Trophoblast cell (in vitro differentiated cells and primary cell): Measurements from ENCODE around the gene CDK2AP2.

Experiments used
- DNase-seq, 2 donors: peaks; one replicate each; pipeline ENCODE4 v3.0.0-alpha.2; 2016
- H2AFZ ChIP-seq: 2 replicates; pipeline ENCODE4 v1.6.1; 2013; ENCODE audit warnings: low read length, moderate library complexity, mild to moderate bottlenecking; ENCODE audit not compliant: insufficient read depth, poor library complexity
- H2AK5ac ChIP-seq: 2 replicates; pipeline ENCODE4 v1.6.1; 2013; ENCODE audit warnings: mild to moderate bottlenecking, low read length
- H2BK120ac ChIP-seq: 2 replicates; pipeline ENCODE4 v1.6.1; 2013; ENCODE audit warnings: low read length, mild to moderate bottlenecking, moderate library complexity; ENCODE audit not compliant: insufficient read depth, poor library complexity
- H2BK12ac ChIP-seq: 2 replicates; pipeline ENCODE4 v1.6.1; 2013; ENCODE audit warnings: mild to moderate bottlenecking, low read length, moderate library complexity
- H2BK5ac ChIP-seq: 2 replicates; pipeline ENCODE4 v1.6.1; 2013; ENCODE audit warnings: low read length, low read depth, moderate library complexity, mild to moderate bottlenecking; ENCODE audit not compliant: poor library complexity
- H3K14ac ChIP-seq: 2 replicates; pipeline ENCODE4 v1.6.1; 2013; ENCODE audit warnings: mild to moderate bottlenecking, low read length
- H3K18ac ChIP-seq: 2 replicates; pipeline ENCODE4 v1.6.1; 2013; ENCODE audit warnings: mild to moderate bottlenecking, low read length
- H3K23ac ChIP-seq: 2 replicates; pipeline ENCODE4 v1.6.1; 2013; ENCODE audit warnings: low read length
- H3K27ac ChIP-seq: 2 replicates; pipeline ENCODE4 v1.5.1; 2013; ENCODE audit warnings: low read depth, mild to moderate bottlenecking, inconsistent platforms, low read length, moderate library complexity
- H3K27me3 ChIP-seq: 2 replicates; pipeline ENCODE4 v1.6.1; 2013; ENCODE audit warnings: inconsistent platforms, mild to moderate bottlenecking, low read length, moderate library complexity; ENCODE audit not compliant: insufficient read depth
- H3K36me3 ChIP-seq, 2 experiments: 1 replicate in 1 of 2; 2 replicates in 1 of 2; pipeline ENCODE4 v1.6.1; 2013; ENCODE audit warnings: low read length in 2 of 2, mild to moderate bottlenecking in 2 of 2, moderate library complexity in 1 of 2; ENCODE audit not compliant: insufficient read depth in 2 of 2, control insufficient read depth in 1 of 2
- H3K4ac ChIP-seq: 2 replicates; pipeline ENCODE4 v1.6.1; 2013; ENCODE audit warnings: low read depth, mild to moderate bottlenecking, low read length, moderate library complexity
- H3K4me1 ChIP-seq, 2 experiments: 1 replicate in 1 of 2; 2 replicates in 1 of 2; pipeline ENCODE4 v1.6.1; 2013; ENCODE audit warnings: low read length in 2 of 2, mild to moderate bottlenecking in 2 of 2, moderate library complexity in 1 of 2; ENCODE audit not compliant: insufficient read depth in 2 of 2, control insufficient read depth in 1 of 2
- H3K4me2 ChIP-seq: 2 replicates; pipeline ENCODE4 v1.6.1; 2013; ENCODE audit warnings: inconsistent platforms, mild to moderate bottlenecking, low read length, moderate library complexity
- H3K4me3 ChIP-seq: 2 replicates; pipeline ENCODE4 v1.5.1; 2013; ENCODE audit warnings: mild to moderate bottlenecking, low read depth, low read length, inconsistent platforms
- H3K79me1 ChIP-seq: one replicate; pipeline ENCODE4 v1.6.1; 2013; ENCODE audit warnings: low read length
- H3K79me2 ChIP-seq: 2 replicates; pipeline ENCODE4 v1.6.1; 2013; ENCODE audit warnings: low read length, mild to moderate bottlenecking; ENCODE audit not compliant: control insufficient read depth, insufficient read depth, poor library complexity
- H3K9ac ChIP-seq: 2 replicates; pipeline ENCODE4 v1.6.1; 2013; ENCODE audit warnings: mild to moderate bottlenecking, low read length
- H3K9me3 ChIP-seq: 2 replicates; pipeline ENCODE4 v1.6.1; 2013; ENCODE audit warnings: low read depth, mild to moderate bottlenecking, control low read depth, inconsistent platforms, low read length; ENCODE audit not compliant: insufficient read depth
- H4K12ac ChIP-seq: 2 replicates; pipeline ENCODE4 v1.6.1; 2013; ENCODE audit warnings: low read depth, mild to moderate bottlenecking, low read length, moderate library complexity
- H4K8ac ChIP-seq: 2 replicates; pipeline ENCODE4 v1.6.1; 2013; ENCODE audit warnings: low read depth, mild to moderate bottlenecking, low read length, moderate library complexity
- H4K91ac ChIP-seq: one replicate; pipeline ENCODE4 v1.6.1; 2013; ENCODE audit warnings: low read depth, mild to moderate bottlenecking, low read length, moderate library complexity
- WGBS: extraction: QIAGEN DNeasy Blood & Tissue Kit; methylation state at CpG from one replicate; pipeline ENCODE4 v1.1.7; 2013; ENCODE audit warnings: missing lambda C conversion rate; ENCODE audit not compliant: insufficient read length, insufficient coverage; ENCODE audit errors: extremely low coverage; 5-methylcytosine and 5-hydroxymethylcytosine counted together

CDK2AP2 gene

GRCh38 chr11:67539550-67539949 is 31.6 kb upstream of the CDK2AP2 start:
- no peak overlapping the region for H3K4ac ChIP-seq
- H3K4me1 ChIP-seq = no peaks in the 10 kb centered on the region
- H3K27ac ChIP-seq = no peak overlapping the region
- no peak overlapping the region for H3K9ac ChIP-seq
- no peak overlapping the region for H4K8ac ChIP-seq
- DNase-seq = no peak
- no peak overlapping the region for H2AK5ac ChIP-seq
- no peaks in the 10 kb centered on the region for H3K36me3 ChIP-seq
- H3K14ac ChIP-seq = no peak overlapping the region
- H4K12ac ChIP-seq = no peak overlapping the region
- H3K79me2 ChIP-seq = no peaks in the 10 kb centered on the region
- no peaks in the 10 kb centered on the region for H3K79me1 ChIP-seq
- WGBS = no CpG with 5 or more reads among the region's 4 CpGs
- no peak overlapping the region for H2AFZ ChIP-seq
- no peak overlapping the region for H4K91ac ChIP-seq
- no peak overlapping the region for H3K23ac ChIP-seq
- no peak overlapping the region for H2BK12ac ChIP-seq
- no peak overlapping the region for H3K18ac ChIP-seq
- H3K27me3 ChIP-seq = no peaks in the 10 kb centered on the region
- H3K9me3 ChIP-seq = peaks cover 3% of the 10 kb centered on the region
- no peak overlapping the region for H2BK5ac ChIP-seq
- no peak overlapping the region for H2BK120ac ChIP-seq
- H3K4me3 ChIP-seq = no peak overlapping the region
- no peak overlapping the region for H3K4me2 ChIP-seq

GRCh38 chr11:67538823-67539505 is 31.0 kb upstream of the CDK2AP2 start:
- no peak overlapping the region for H4K12ac ChIP-seq
- DNase-seq = no peak
- H3K9me3 ChIP-seq = peaks cover 3% of the 10 kb centered on the region

GRCh38 chr11:67538306-67538705 is 30.3 kb upstream of the CDK2AP2 start:
- DNase-seq = no peak
- Histone ChIP-seq H2AFZ (no peak overlapping the region), H3K4me1 (no peaks in the 10 kb centered on the region), H3K36me3 (peaks cover 0 to 2% of the 10 kb centered on the region in 2 experiments), H3K27me3 (no peaks in the 10 kb centered on the region), H3K9me3 (peaks cover 7% of the 10 kb centered on the region), H4K8ac (no peak overlapping the region), H3K79me1 (no peaks in the 10 kb centered on the region), H3K23ac (no peak overlapping the region), H2BK12ac (no peak overlapping the region), H3K79me2 (no peaks in the 10 kb centered on the region), H3K4me3 (no peak overlapping the region), H3K18ac (no peak overlapping the region), H2AK5ac (no peak overlapping the region), H3K9ac (no peak overlapping the region), H3K14ac (no peak overlapping the region), H3K4ac (no peak overlapping the region), H3K27ac (no peak overlapping the region), H4K91ac (no peak overlapping the region), H2BK120ac (no peak overlapping the region), H4K12ac (no peak overlapping the region), H3K4me2 (no peak overlapping the region), H2BK5ac (no peak overlapping the region)
- no CpG with 5 or more reads among the region's 6 CpGs for WGBS

More at GRCh38 chr11:67538823-67539505, 31.0 kb upstream of the CDK2AP2 start:
- Histone ChIP-seq H3K9ac (no peak overlapping the region), H2BK120ac (no peak overlapping the region), H3K27ac (no peak overlapping the region), H3K4me2 (no peak overlapping the region), H2AFZ (no peak overlapping the region), H3K4me1 (no peaks in the 10 kb centered on the region), H3K18ac (no peak overlapping the region), H3K79me2 (no peaks in the 10 kb centered on the region), H2BK12ac (no peak overlapping the region), H3K27me3 (no peaks in the 10 kb centered on the region), H3K14ac (no peak overlapping the region), H4K91ac (no peak overlapping the region), H3K4ac (no peak overlapping the region), H3K23ac (no peak overlapping the region), H2AK5ac (no peak overlapping the region), H4K8ac (no peak overlapping the region), H2BK5ac (no peak overlapping the region), H3K36me3 (no peaks in the 10 kb centered on the region), H3K4me3 (no peak overlapping the region), H3K79me1 (no peaks in the 10 kb centered on the region)
- no CpG with 5 or more reads among the region's 10 CpGs for WGBS

GRCh38 chr11:67535561-67535960 is 27.6 kb upstream of the CDK2AP2 start:
- Histone ChIP-seq H3K23ac (no peak overlapping the region), H4K12ac (no peak overlapping the region), H3K4me3 (no peak overlapping the region), H2BK12ac (no peak overlapping the region), H3K4ac (no peak overlapping the region), H3K4me1 (no peaks in the 10 kb centered on the region), H3K36me3 (peaks cover 0 to 2% of the 10 kb centered on the region in 2 experiments), H3K9ac (no peak overlapping the region), H2AFZ (no peak overlapping the region), H2BK120ac (no peak overlapping the region), H3K18ac (no peak overlapping the region), H3K27me3 (no peaks in the 10 kb centered on the region), H3K9me3 (peaks cover 8% of the 10 kb centered on the region), H2BK5ac (no peak overlapping the region), H3K79me2 (no peaks in the 10 kb centered on the region), H4K91ac (no peak overlapping the region), H3K79me1 (no peaks in the 10 kb centered on the region), H3K4me2 (no peak overlapping the region), H2AK5ac (no peak overlapping the region), H3K14ac (no peak overlapping the region), H4K8ac (no peak overlapping the region), H3K27ac (no peak overlapping the region)
- DNase-seq = no peak
- no CpG with 5 or more reads among the region's 1 CpG for WGBS
